HG03066 (cell line): Measurements from ENCODE around the gene DISP3.

Source experiments
- ATAC-seq: cut with Tn5 transposase; IDR thresholded peaks from one replicate; pipeline ENCODE4 v1.9.1; 2021; ENCODE audit warnings: low read depth; ENCODE audit not compliant: unreplicated experiment

DISP3 gene

DNA sequence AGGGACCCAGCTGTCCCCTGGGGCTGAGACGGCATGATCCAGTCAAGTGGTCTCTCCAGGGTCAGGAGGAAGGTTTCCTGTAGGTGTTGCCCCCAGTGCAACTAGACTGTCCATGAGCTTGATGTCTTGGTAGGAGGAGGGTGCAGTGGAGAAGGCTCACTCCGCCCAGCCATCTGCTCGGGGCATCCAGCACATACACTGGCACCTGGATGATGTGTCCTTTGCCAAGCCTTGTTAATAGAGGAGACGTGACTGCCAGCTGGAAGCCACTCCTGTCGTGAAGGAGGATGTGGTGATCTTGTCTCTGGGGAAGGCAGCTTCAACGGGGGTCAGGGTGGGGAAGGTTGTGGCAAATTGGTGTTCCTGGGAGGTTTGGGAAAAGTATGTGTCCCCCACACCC, 6.2 kb downstream of the DISP3 start:
- no peak for ATAC-seq

DNA sequence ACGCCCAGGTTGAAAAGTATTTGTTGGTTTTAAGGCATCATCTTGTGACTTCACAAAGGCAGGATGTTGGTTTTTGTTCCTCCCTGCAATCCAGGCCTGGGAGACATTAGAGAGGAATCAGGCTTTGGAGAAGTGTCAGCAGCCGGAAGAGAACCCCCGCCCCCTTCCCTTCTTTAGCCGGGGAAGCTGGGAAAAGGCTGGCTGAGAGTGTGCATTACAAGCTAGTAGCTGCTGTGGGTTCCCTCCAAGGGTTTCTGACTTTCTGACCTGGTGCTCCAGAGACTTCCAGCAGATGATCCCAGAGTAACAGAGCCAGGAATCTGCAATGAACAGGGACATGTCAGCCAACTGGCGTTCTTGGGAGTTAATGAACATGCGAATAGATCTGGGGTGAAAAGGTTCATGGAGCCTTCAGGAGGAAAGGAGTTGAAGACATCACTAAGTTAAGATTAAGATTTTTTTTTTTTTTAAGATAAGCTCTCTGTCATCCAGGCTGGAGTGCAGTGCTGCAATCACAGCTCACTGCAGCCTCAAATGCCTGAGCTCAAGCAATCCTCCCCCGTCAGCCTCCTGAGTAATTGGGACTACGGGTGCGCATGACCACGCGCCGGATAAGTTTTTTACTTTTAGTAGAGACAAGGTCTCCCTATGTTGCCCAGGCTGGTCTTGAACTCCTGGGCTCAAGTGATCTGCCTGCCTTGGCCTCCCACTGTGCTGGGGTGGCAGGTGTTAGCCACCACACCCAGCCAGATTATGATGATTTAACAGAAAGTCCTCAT, 7.5 kb downstream of the DISP3 start:
- ATAC-seq: no peak

DNA sequence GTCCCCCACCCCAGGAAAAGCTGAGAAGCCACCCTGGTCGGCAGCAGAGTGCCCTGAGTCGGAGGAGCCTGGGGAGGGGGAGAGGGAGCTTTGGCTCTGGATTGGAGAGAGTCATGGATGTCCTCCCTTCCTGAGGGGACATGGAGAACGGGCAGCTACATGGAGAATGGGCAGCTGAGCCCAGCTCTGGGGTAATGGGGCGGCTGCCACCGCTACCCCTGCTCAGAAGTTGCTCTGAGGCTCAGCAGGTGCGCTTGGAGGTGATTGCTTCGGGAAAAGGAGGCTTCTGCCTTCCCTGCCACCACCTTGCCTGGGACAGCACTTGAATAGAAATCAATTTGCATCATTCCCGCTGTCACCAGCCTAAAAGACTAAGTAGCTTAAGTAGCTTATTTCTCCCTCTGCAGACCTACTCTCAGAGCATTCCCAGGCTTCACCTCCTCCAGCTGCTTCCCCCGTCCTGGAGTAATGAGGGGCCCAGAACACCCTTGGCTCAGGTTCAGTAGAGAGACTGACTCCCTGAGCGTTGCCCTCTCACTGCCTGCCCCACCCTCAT, 8.3 kb downstream of the DISP3 start:
- ATAC-seq: no peak

DNA sequence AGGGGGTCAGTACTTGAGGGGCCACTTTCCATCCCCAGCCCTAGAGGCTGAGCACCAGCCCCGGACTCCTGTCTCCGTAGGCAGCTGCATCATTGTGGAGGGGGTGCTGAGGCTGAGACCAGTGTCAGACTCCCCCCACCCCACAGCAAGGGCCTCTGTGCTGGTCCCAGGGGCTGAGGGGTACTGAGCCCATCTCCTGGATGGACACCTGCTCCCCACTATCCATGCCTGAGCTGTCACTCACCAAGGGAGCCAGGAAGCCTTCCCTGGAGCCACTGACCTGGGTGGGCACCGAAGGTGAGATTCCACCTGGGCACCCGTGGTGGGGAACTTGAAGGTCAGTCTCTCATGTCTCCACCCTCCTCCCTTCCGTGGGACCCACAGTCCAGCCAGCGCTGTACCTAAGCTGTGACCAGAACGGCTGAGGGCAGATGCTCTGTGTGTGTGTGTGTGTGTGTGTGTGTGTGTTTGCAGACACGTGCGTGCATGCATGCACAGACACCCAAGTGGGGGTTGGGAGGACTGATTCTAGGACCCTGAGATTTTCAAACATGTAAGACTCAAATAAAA, 9.3 kb downstream of the DISP3 start:
- ATAC-seq: no peak

DNA sequence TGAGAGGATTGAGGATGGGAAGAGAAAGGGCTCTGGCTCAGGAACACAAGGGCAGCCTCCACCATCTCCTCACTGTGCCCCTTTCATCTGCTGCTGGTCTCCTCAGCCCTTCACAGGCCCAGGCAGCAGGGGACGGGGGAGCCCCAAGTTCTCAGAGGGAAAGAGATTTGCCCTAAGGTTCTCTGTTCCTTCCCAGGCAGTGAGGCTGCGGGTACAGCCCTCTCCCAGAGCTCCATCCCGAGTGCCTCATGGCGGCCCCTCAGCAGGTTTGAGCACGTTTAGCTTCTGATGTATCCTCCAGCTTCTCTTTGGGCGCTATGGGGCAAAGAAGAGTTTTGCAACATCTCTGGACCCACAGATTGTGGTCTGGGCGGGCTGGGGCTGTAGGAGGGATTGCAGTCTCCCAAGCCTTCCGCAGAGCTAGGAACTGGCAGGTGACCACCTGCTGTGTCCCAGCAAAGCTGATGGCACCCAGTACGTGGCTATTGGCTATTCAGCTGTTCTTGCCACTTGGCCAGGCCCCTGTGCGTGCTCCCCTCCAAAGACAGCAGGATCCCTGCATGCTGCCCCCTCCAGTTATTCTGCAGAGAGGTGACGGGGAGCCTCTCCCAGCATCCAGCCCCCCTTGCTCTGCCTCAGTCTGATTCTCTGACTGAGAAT, 10.1 kb downstream of the DISP3 start:
- no peak for ATAC-seq

DNA sequence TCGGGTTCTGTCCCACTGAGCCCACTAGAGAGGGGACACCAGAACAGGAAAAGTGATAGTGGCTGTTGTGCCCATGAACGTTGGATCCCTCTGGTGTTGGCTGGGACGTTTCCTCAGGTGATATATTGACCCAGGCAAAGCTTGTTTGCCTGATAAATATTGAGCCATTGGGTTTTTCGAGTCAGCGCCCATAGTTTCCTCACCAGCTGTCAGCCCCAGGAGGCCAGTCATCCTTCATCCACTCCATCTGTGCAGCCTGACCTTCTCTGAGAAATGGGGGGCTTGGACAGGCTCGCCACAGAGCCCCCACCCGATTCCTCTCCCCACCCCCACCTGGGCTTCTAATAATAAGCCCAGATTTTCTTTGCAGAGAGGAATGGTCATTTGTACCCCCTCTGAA, 13.3 kb downstream of the DISP3 start:
- no peak for ATAC-seq

DNA sequence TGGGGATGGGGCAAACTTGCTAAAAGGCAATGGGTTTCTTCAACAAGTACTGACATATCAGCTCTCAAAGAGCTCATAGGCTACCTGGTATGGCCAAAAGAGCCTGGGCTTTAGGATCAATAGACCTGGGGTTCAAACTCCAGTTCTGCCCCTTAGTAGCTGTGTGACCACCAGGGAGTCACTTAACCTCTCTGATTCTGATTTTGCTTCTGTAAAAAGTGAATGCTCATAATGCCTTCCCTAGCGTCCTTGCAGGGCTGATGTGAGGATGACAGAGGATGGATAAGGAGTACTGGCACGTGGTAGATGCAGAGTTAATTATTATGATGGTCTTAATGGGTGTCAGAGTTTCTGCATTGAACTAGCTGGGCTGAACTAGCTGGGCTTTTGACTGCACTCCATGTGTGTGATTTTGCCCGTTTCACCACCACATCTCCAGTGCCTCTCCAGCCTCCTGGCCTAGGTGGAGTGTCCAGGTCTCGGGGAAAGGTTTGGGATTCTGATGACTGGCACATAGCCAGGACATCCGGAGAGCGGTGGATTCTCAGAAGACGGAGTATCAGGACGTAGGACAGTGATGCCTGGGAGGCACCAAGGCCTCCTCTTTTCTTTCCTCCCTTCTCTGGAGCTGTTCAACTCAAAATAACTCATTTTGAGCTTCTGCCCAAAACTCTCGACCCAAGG, 15.2 kb downstream of the DISP3 start:
- ATAC-seq: no peak

DNA sequence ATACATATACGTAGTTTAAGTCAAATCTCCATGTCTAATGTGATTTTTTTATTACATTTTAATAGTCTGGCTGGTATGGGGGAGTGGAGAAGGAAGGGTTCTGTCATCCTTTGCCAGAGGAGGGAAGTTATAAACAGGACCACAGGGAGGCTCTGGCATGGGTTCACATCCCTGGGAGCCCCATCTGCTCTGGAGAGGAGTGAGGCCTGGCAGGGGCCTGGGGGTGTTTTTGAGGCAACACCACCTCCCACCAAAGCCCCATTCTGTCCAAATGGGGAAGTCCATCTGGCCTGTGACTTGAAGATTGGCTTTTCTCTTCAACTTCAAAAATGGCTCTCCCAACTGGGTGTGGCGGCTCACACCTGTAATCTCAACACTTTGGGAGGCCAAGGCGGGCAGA, 15.8 kb downstream of the DISP3 start:
- ATAC-seq: no peak

DNA sequence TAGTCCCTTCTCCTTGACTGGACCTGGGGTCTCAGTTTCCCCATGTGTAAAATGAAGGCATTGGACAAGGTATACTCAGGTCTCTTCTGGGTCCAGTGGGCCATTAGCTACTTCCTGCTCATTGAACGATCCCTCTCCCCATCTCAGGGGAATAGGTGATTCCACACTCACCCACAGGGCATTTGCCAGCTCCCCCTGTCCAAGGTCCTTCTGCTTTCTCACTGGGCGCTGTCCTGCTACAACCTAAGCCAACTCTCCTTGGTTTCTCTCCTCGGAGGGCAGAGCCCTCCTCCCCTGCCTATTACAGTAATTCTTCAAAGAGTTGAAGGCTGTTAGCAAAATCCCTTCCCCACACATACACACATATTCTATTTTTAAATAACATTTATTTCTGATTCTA, 16.6 kb downstream of the DISP3 start:
- ATAC-seq: no peak

DNA sequence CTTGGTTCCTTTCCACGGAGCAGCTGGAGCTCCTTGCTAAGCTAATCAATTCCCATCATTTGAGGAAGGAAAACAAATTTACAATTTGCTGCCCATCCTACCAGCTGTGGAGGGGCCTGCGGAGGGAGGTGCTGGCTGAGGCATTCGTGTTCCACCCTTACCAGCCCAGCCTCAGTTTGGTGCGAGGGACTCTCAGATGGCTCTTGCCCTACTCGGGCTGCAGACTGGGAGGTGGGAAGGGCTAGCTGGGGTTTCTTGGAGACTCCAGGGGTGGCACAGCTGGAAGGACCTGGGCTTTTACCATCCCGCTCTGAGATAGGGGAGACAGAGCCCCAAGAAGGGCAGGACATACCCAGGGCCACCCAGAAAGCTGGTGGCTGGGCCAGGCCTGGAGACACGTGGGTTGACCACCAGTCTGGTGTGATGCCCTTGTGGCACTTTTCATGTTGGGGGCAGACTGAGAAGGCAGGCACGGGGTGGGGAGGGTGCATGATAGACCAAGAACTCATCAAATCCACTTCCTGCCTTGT, 17.7 kb downstream of the DISP3 start:
- no peak for ATAC-seq

DNA sequence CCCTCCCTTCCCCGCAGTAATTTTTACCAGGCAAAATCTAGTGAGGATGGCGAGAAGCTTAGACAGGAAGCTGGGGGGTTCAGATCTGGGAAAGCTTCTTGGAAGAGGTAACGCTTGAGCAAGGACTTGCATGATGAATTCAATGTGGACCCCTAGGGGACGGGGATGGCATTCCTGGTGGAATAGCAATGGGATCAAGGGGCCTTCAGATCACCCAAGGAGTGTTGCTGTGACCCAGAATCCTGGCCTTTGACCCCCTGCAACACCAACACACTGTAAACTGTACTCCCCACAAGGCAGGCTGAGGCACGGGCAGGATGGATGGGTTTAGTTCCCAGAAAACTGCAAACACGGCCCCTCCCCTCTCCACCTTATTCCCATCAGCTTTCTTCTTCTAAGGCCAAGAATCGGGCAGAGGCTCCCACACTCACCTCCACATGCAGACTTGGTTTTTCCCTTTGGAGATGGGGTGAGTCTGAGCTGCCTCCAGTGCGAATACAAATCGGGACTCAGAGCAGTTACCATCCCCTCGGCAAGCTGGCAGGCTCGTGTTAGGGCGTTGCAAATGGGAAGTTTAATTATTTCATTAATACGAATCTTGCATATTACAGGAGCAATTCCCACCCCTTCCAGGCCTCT, 20.1 kb downstream of the DISP3 start:
- ATAC-seq: no peak

DNA sequence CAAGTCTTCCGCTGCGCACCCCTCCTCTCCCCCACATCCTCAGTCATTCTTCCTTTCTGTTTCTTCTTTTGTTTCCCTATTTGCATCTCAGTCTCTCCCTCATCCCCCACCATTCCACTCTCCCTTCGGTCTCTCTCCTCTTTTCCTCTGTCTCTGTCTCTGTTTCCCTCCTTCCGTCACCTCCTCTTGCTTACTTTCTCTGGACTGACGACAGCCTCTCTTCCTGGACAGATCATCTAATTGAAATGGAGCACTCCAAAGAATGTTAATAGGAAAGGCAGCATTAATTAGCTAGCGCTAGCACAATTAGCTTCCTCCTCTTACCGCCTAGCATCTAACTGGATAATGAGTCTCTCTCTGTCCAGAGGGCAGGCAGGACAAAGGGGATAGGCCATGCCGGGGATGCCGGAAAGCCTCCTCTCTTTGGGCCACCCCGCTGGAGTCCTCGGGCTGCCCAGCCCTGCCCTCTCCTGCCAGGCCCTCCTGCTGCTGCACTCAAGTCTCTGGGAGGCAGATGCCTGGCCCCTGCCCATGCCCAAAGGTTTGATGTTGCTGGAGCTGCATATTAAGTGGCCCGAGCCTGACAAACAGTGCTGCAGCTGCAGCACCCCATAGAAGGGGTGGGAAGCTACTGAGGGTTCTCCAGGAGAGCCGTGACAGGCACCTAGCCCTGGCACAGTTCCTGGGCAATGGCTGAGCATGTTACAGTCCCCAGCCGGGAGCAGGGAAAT, 20.8 kb downstream of the DISP3 start:
- no peak for ATAC-seq

DNA sequence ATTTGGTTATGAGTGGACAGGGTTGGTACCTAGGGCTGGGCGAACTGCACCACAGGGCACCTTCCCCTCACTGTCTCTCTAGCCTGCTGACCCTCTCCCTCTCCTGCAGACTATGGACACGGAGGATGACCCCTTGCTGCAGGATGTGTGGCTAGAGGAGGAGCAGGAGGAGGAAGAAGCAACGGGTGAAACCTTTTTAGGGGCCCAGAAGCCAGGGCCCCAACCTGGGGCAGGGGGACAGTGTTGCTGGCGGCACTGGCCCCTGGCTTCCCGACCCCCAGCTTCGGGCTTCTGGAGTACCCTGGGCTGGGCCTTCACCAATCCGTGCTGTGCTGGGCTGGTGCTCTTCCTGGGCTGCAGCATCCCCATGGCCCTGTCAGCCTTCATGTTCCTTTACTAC, 21.9 kb downstream of the DISP3 start:
- ATAC-seq: no peak

DNA sequence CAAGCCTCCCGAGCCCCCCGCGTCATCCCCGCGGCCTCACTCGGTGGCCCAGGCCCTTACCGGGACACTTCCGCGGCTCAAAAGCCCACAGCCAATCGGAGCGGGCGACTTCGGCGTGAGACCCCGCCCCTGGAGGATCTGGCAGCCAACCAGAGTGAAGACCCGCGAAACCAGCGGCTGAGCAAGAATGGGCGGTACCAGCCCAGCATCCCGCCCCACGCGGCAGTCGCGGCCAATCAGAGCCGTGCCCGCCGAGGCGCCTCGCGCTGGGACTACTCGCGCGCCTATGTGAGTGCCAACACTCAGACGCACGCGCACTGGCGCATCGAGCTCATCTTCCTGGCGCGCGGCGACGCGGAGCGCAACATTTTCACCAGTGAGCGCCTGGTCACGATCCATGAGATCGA, 22.5 kb downstream of the DISP3 start:
- no peak for ATAC-seq

DNA sequence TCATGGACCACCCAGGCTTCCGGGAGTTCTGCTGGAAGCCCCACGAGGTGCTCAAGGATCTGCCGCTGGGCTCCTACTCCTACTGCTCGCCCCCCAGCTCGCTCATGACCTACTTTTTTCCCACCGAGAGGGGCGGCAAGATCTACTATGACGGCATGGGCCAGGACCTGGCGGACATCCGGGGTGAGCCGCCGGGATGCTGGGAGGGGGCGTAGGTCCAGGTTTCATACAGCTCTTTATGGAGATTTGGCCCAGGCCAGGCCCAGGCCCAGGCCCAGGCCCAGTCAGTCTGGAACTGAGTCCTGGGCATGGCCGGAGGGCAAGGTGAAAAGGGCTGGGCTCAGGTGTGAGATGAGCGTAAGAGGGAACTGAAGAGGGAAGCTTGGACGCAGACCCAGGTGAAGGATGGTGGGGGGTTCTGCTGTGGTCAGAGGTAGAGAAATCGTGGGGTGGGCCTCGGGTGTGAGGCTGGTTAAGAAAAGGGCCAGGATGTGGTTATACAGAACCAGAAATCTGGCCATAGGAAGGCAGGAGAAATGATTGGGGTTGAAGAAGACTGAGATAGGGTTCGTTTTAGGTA, 23.0 kb downstream of the DISP3 start:
- ATAC-seq: no peak

DNA sequence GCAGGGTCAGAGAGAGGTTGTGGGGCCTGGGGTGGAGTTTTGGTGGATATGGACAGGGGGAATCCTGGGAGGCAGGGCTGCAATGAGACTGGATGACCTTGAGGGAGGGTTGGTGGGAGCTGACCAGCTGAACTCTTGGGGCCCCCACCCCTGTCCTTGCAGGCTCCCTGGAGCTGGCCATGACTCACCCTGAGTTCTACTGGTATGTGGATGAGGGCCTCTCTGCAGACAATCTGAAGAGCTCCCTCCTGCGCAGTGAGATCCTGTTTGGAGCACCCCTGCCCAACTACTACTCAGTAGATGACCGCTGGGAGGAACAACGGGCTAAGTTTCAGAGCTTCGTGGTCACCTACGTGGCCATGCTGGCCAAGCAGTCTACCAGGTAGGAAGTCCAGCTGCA, 23.6 kb downstream of the DISP3 start:
- no peak for ATAC-seq

DNA sequence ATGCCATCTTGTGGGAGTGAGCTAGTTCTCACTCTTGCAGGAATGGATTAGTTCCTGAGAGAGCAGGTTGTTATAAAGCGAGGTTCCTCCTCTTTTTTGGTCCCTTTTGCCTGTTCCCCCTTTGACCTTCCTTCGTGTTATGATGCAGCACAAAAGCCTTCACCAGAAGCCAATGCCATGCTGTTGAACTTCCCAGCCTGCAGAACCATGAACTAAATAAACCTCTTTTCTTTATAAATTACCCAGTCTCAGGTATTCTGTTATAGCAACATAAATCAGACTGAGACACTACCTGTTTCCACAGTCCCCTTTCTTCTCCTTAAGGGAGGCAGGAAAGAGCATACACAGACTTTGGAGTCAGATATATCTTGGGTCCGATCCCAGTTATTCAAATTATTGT, 25.6 kb downstream of the DISP3 start:
- no peak for ATAC-seq

DNA sequence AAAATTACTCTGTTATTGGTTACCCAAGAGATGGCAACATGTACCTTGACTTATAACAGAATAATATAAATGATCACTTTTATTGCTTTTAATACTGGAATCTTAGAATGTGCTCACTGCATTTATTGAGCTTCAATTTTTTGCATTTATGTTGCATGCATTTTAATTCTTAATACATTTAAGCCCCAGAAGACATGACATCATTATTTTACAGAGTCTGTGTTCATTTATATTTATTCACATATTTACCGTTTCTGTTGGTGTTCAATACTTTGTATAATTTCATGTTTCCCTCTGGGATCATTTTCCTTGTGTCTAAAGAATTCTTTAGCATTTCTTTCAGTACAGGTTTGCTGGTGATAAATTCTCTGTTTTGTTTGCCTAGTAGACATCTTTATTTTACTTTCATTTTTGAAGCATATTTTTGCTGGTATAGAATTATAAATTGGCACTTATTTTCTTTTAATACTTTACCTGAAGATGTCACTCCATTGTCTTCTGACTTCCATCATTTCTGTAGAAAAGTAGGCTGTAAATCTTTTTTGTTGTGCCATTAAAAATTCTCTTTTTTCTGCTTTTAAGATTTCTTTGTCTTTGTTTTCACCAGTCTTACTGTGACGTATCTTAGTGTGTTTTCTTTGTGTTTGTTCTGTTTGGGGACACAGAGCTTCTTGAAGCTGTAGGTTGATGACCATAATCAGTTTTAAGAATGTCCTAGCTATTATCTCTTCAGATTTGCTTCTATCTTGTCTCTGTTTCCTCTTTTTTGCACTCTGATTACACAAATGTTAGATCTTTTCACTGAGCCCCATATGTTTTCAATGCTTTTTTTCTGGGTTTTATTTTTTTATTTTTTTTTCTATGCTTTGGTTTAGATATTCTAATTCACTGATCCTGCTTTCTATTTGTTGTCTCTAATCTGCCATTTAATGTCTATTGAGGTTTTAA, 26.9 kb downstream of the DISP3 start:
- ATAC-seq: no peak
